ENCODE results near the gene MCTP1.

The MCTP1 gene

DNA sequence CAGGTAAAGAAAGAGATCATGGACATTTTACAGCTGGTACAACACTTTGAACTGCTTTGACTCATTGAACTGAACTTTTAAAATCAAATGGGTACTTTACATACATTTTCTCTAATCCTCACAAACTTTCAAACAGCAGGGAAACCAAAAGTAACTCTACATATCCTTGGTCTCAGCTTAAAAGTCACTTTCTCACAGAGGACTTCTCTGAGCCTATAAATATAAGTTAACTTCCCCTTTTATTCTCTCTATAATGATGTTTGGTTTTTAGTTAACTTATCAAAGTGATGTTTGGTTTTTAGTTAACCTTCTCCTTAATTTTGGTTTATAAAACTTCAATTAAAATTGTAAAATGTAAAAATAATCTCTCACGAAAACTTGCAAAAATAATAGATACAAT lies 209.8 kb downstream of the MCTP1 start:
- no peaks in the 10 kb centered on the region for H3K36me3 Mint-ChIP-seq (ENCODE audit: low read depth)
- no peak overlapping the region for H3K27ac Mint-ChIP-seq
- H3K4me1 Mint-ChIP-seq: peaks cover 5% of the 10 kb centered on the region
- H3K9me3 Mint-ChIP-seq: no peaks in the 10 kb centered on the region
- H3K4me3 Mint-ChIP-seq: no peak overlapping the region
- no peak for ATAC-seq
- no peaks in the 10 kb centered on the region for H3K27me3 Mint-ChIP-seq
- DNase-seq: no peak

- ATAC-seq (no peak), DNase-seq (no peak)
- Mint-ChIP-seq H3K4me1 (peaks cover 6% of the 10 kb centered on the region), H3K9me3 (no peaks in the 10 kb centered on the region), H3K27ac (no peak overlapping the region), H3K27me3 (no peaks in the 10 kb centered on the region), H3K36me3 (ENCODE audit: low read depth) (no peaks in the 10 kb centered on the region), H3K4me3 (no peak overlapping the region)
These were observed 212.6 kb downstream of the MCTP1 start for GRCh38 chr5:95072281-95072680.

GRCh38 chr5:95070866-95071265 lies 214.0 kb downstream of the MCTP1 start:
- Mint-ChIP-seq H3K4me1 (peaks cover 5% of the 10 kb centered on the region), H3K27ac (no peak overlapping the region), H3K4me3 (no peak overlapping the region), H3K9me3 (no peaks in the 10 kb centered on the region), H3K36me3 (ENCODE audit: low read depth) (no peaks in the 10 kb centered on the region), H3K27me3 (no peaks in the 10 kb centered on the region)
- DNase-seq (no peak), ATAC-seq (no peak)

DNA sequence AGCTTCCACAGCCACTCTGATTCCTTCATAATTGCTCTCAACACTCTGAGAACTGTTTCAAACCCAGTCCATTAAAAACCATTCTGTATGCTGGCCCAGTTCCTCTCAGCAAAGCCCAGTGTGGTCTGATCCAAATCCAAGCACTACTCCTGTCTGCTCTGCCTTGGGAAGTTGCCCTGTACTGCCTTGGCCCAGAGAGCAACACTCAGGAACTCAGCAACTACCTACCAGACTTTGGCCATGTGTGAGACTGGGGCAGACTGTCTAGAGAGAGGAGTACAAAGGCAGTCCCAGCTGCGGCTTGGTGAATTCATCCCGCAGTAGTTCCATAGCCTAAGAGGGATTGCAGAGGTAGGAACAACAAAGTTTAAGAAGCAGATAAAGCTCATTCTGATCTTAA lies 214.4 kb downstream of the MCTP1 start:
- Mint-ChIP-seq H3K9me3 (no peaks in the 10 kb centered on the region), H3K36me3 (ENCODE audit: low read depth) (no peaks in the 10 kb centered on the region), H3K27me3 (no peaks in the 10 kb centered on the region), H3K27ac (no peak overlapping the region), H3K4me3 (no peak overlapping the region), H3K4me1 (peaks cover 5% of the 10 kb centered on the region)
- no peak for DNase-seq
- no peak for ATAC-seq

DNA sequence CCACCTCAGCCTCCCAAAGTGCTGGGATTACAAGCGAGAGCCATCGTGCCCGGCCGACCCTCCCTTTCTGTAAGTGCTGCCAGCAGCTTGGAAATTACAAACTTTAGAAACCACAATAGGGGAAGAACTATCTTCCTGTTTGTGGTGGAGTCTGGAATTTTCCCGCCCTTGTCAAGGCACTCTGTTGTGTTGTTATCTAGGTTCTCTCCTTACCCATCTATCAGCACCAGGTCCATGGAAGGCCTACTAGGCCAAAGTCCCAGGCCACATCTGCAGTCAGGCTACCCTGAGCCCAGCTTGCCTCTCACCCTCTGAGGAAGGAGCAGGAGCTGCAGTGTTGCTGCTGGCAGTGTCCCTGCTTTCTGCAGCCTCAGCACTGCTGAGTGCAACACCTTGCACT lies 214.9 kb downstream of the MCTP1 start:
- DNase-seq (no peak), ATAC-seq (no peak)
- H3K36me3 Mint-ChIP-seq (ENCODE audit: low read depth): no peaks in the 10 kb centered on the region
- no peaks in the 10 kb centered on the region for H3K27me3 Mint-ChIP-seq
- H3K4me1 Mint-ChIP-seq: peaks cover 3% of the 10 kb centered on the region
- H3K9me3 Mint-ChIP-seq: no peaks in the 10 kb centered on the region
- no peak overlapping the region for H3K27ac Mint-ChIP-seq
- H3K4me3 Mint-ChIP-seq: no peak overlapping the region

DNA sequence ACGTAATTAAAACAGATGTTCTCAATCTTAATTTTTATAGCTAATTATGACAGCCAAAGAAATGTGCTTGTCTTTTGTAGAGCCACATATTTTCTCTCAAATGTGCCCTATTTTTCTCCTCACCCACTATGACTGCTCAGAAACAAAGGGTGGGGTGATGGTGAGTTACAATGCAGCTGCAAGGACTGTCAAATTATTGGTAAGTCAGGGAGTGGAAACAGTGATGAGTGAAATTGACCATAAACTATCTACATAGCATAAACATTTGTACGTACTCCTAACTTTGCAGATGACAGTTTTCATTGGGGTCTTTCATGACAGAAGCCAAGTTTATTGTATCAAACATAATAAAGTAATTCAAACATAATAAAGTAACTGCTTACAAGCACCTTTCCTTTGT lies 215.9 kb downstream of the MCTP1 start:
- ATAC-seq (no peak), DNase-seq (no peak)
- Mint-ChIP-seq H3K9me3 (no peaks in the 10 kb centered on the region), H3K4me1 (peaks cover 3% of the 10 kb centered on the region), H3K27ac (no peak overlapping the region), H3K27me3 (no peaks in the 10 kb centered on the region), H3K36me3 (ENCODE audit: low read depth) (no peaks in the 10 kb centered on the region), H3K4me3 (no peak overlapping the region)

DNA sequence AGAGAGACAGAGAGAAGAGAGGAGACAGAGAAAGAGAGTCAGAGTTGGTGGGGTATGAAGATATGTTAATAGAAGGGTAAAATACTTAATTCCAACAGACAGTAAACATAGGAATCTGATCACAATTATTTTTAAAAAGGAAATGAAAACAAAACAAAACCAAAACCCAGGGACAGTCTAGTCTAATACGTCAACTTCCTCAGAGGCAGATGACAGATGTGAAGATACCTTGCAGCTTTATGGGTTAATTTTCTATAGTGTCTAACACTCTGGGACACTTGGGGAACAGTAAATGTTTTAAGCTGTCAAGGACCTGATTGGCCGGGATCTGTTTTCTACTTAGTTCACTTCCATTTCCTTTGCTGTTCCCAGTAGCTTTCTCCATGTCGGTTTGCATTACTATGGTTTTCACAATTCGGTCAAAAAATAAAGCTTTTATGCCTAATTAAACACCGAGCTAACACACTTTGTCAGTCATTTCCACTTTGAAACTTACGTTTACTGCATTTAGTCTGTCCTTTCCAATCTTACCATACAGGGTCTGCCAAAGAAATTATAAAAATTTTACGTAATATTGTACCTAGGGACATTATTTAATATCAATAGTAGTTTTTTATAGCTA lies 216.5 kb downstream of the MCTP1 start:
- Mint-ChIP-seq H3K9me3 (no peaks in the 10 kb centered on the region), H3K36me3 (ENCODE audit: low read depth) (no peaks in the 10 kb centered on the region), H3K27me3 (no peaks in the 10 kb centered on the region), H3K27ac (no peak overlapping the region), H3K4me1 (peaks cover 3% of the 10 kb centered on the region), H3K4me3 (no peak overlapping the region)
- no peak for DNase-seq
- ATAC-seq: no peak

- no peak for DNase-seq
- no peak for ATAC-seq
- Mint-ChIP-seq H3K36me3 (ENCODE audit: low read depth) (no peaks in the 10 kb centered on the region), H3K4me1 (peaks cover 3% of the 10 kb centered on the region), H3K4me3 (no peak overlapping the region), H3K27ac (no peak overlapping the region), H3K27me3 (no peaks in the 10 kb centered on the region), H3K9me3 (peaks cover under 1% of the 10 kb centered on the region)
These were observed 218.8 kb downstream of the MCTP1 start for GRCh38 chr5:95066048-95066447.

GRCh38 chr5:95063492-95063891 lies 221.4 kb downstream of the MCTP1 start:
- no peak overlapping the region for H3K27ac Mint-ChIP-seq
- DNase-seq (no peak), ATAC-seq (no peak)
- no peaks in the 10 kb centered on the region for H3K27me3 Mint-ChIP-seq
- H3K9me3 Mint-ChIP-seq: peaks cover 3% of the 10 kb centered on the region
- H3K4me3 Mint-ChIP-seq: no peak overlapping the region
- no peaks in the 10 kb centered on the region for H3K36me3 Mint-ChIP-seq (ENCODE audit: low read depth)
- H3K4me1 Mint-ChIP-seq: no peaks in the 10 kb centered on the region

- Mint-ChIP-seq H3K27ac (no peak overlapping the region), H3K9me3 (peaks cover 3% of the 10 kb centered on the region), H3K4me3 (no peak overlapping the region), H3K4me1 (peaks cover 1% of the 10 kb centered on the region), H3K36me3 (ENCODE audit: low read depth) (no peaks in the 10 kb centered on the region), H3K27me3 (no peaks in the 10 kb centered on the region)
- no peak for DNase-seq
- ATAC-seq: no peak
These were observed 224.8 kb downstream of the MCTP1 start for GRCh38 chr5:95060098-95060497.

DNA sequence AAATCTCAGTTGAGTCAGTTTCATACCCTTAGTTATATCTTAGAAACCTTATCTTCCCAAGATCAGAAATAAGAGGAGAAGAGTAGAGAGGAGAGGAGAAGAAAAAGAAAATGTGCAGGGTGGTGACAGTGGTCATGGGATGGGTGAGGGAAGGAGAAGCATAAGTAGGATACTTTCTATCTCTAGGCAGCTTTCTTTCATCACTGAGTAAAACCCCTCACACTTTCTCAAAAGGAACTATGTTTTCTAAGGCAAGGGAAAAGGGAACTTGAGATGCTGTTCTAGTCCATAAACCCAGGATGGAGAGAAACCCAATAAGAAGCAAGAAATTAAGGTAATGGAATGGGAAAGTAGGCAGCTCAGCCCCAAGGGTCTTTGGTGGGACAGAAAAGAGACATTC lies 225.3 kb downstream of the MCTP1 start:
- H3K4me3 Mint-ChIP-seq: no peak overlapping the region
- no peak for DNase-seq
- peaks cover 1% of the 10 kb centered on the region for H3K4me1 Mint-ChIP-seq
- H3K36me3 Mint-ChIP-seq (ENCODE audit: low read depth): no peaks in the 10 kb centered on the region
- H3K9me3 Mint-ChIP-seq: peaks cover 3% of the 10 kb centered on the region
- no peak for ATAC-seq
- no peak overlapping the region for H3K27ac Mint-ChIP-seq
- H3K27me3 Mint-ChIP-seq: no peaks in the 10 kb centered on the region

GRCh38 chr5:95057615-95058014 lies 227.3 kb downstream of the MCTP1 start:
- Mint-ChIP-seq H3K36me3 (ENCODE audit: low read depth) (no peaks in the 10 kb centered on the region), H3K4me1 (peaks cover 1% of the 10 kb centered on the region), H3K27me3 (no peaks in the 10 kb centered on the region), H3K9me3 (peaks cover 3% of the 10 kb centered on the region), H3K27ac (no peak overlapping the region), H3K4me3 (no peak overlapping the region)
- DNase-seq (no peak), ATAC-seq (no peak)

DNA sequence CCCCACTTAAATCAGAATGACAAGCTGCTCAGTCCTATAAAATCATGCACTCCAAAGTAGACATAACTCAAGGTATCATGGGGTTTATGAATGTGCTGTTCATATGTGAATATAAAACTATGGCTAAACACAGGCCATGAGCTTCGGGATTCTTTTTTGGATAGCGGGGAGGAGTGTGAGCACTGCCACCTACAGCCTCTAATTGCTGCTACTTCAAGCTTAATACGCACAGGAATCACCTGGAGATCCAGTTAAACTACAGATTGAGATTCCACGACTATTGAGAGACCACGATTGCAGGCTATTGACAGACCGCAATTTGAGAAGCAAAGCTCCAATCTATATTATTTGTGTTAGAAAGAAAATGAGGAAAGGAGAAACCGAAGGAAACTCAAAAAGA lies 231.6 kb downstream of the MCTP1 start:
- H3K27me3 Mint-ChIP-seq: no peaks in the 10 kb centered on the region
- H3K36me3 Mint-ChIP-seq (ENCODE audit: low read depth): no peaks in the 10 kb centered on the region
- no peak overlapping the region for H3K4me3 Mint-ChIP-seq
- peaks cover 1% of the 10 kb centered on the region for H3K4me1 Mint-ChIP-seq
- ATAC-seq (no peak), DNase-seq (no peak)
- H3K9me3 Mint-ChIP-seq: no peaks in the 10 kb centered on the region
- H3K27ac Mint-ChIP-seq: no peak overlapping the region

DNA sequence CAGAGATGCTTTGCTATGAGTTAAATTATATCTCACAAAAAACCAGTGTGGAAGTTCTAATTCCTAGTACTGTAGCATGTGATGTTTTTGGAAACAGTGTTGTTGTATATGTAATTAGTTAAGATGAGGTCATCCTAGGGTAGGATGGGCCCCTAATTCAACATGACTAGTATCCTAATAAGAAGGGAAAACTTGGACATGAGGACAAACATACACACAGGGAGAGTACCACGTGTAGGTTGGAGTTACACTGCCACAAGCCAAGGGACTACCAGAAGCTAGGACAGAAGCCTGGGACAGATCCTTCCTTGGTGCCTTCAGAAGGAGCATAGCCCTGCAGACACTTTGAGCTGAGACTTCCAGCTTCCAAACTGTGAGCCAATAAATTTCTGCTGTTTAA lies 234.2 kb downstream of the MCTP1 start:
- Mint-ChIP-seq H3K4me3 (no peak overlapping the region), H3K9me3 (no peaks in the 10 kb centered on the region), H3K4me1 (no peaks in the 10 kb centered on the region), H3K27me3 (no peaks in the 10 kb centered on the region), H3K27ac (no peak overlapping the region), H3K36me3 (ENCODE audit: low read depth) (no peaks in the 10 kb centered on the region)
- DNase-seq (no peak), ATAC-seq (no peak)

- Mint-ChIP-seq H3K4me1 (no peaks in the 10 kb centered on the region), H3K4me3 (no peak overlapping the region), H3K27ac (no peak overlapping the region), H3K36me3 (ENCODE audit: low read depth) (no peaks in the 10 kb centered on the region), H3K9me3 (peaks cover 4% of the 10 kb centered on the region), H3K27me3 (no peaks in the 10 kb centered on the region)
- ATAC-seq (no peak), DNase-seq (no peak)
These were observed 236.3 kb downstream of the MCTP1 start for GRCh38 chr5:95048628-95049027.
